HuH-7.5 (cell line): ENCODE measurements around the gene SEMA4D.

Experiments used
- DNase-seq: peaks from one replicate; pipeline ENCODE4 v3.0.0; 2011; ENCODE audit warnings: low spot score

The SEMA4D gene

DNA sequence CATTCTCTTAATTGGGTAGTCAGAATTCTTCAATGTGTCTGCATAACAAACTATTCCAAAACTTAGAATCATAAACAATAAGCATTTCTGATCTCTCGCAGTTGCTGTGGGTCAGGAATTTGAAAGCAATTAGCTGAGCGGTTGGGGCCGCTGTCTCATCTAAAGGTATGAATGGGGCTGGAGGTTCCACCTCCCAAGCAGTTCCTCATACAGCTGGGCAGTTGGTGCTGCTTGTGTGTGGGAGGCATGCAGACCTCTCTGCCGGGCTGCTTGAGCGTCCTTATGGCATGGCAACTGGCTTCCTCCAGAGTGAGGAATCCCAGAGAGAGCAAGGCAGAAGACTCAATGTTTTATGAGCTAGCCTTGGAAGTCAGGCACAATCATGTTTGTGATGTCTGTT lies 30.2 kb upstream of the SEMA4D start:
- DNase-seq, result no peak

DNA sequence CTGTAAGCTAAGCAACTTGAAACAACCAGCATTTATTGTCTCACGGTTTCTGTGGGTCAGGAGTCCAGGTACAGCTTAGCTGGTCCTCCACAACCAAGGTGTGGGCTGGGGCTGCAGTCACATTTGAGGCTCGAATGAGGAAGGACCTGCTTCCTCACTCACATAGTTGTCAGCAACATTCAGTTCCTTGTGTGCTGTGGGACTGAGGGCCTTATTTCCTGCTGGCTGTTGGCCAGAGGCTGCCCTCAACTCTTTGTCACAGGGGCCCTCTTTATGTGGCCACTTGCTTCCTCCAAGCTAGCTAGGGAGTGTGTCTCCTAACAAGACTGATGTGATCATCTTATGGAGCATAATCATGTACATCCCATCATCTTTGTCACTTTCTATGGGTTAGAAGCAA lies 29.2 kb upstream of the SEMA4D start:
- DNase-seq, result no peak

DNA sequence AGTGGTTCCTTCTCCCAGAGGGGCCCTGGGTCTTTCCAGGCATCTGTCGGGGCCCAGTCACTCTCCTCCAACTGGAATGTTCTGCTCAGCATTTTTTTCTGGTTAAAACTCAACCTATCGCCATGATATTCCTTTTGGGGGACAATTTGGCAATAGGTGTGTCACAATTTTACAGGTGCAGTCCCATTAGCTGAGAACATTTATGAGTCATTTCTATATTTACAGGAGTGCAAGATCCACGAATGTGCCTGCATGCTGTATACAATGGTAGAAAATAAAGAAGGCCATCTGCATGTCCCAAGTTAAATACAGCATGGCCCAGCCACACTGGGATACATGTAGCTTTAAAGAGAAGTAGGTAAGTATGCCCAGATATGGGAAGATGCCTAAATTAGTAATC lies 28.8 kb upstream of the SEMA4D start:
- DNase-seq, result no peak

DNA sequence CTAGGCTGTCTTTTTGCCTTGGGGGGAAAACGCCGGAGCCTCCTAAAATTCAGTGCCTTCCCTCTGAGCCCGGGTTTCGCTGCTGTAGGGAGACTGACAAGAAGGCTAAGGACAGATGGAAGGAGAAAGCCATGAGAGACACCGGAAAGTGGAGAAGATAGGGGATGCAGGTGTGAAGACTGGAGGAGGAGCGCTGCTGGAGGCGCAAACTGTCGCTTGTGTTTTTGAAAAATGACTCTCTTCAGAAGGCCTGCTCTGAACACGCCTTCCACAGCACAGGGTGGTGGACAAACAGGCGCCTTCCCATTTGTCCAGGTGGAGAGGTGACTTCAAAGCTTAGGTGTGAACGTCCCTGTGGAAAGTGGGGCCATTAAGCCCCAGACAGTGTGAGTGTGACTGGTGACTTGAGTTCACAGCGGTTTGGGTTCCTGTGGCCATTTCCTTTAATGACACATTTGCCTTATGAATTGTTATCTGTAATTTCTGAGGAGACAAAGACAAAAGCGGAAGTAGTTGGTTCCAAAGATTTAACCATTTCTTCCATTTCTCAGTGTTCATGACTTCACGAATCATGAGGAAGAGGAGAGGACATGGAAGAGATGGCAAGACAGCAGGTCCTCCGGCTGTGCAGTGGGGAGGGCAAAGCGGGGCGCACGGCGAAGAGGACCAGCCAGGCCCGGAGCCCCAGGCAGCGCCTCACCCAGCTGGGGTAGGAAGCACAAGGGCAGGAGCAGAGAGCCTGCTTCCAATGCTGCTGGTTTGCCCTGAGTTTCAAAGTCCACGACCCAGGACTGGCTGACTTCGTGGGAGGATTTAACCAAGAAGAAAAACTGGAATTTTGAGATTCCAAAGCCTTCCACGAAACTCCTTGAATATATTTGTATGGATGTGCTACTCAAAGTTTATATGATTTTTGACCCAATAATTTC lies 27.8 kb upstream of the SEMA4D start:
- no peak for DNase-seq

DNA sequence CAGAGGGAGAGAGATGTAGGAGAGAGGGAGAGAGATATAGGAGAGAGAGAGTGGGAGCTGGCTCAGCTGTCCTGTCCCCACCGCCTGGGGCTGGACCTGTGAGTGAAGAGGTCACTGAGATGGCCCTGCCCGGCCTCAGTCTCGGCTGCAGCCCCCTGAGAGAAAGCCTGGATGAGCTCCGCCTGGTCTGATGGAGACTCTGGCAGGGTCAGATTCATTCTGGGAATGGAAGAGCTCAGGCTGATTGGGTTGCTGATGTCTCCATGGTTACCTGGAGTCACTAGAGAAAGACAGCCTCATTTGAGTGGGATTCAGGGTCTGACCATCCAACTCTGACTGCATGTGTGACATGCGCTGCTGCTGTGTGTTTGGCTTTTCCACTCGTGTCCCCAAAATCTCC lies 27.1 kb upstream of the SEMA4D start:
- no peak for DNase-seq

DNA sequence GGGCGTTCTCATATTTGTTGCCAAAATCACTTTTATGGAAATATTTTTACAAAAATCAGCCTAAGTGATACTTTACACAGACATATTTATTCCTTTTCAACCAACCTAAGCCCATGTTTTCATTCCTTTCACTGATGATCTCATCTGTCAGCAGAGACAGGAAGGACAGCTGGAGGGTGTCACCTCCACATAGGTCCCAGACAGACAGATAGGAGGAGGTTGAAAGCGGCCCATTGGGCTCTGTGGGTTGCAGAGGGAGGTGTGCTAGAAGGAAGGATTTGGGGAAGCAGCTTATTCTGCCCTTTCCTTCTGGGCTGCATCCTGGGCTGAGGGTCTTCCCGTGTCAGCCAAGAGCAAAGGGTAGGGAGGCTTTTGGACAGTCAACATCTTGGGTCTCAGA lies 26.0 kb upstream of the SEMA4D start:
- no peak for DNase-seq

DNA sequence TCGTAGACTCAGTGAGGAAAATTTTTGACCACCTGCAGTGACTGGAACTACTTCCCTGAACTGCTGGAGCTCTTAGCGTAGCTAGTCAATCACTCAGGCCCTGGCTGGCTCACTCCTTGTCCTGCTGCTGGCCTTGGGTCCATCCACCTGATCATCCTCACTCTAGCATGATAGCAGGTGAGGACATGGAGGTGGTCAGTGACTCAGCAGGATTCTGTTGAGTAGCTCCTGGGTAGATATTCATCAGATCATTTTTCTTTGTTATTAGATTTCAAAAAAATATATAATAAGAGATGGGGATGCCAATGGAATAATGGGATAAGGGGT lies 25.0 kb upstream of the SEMA4D start:
- DNase-seq, result no peak

DNA sequence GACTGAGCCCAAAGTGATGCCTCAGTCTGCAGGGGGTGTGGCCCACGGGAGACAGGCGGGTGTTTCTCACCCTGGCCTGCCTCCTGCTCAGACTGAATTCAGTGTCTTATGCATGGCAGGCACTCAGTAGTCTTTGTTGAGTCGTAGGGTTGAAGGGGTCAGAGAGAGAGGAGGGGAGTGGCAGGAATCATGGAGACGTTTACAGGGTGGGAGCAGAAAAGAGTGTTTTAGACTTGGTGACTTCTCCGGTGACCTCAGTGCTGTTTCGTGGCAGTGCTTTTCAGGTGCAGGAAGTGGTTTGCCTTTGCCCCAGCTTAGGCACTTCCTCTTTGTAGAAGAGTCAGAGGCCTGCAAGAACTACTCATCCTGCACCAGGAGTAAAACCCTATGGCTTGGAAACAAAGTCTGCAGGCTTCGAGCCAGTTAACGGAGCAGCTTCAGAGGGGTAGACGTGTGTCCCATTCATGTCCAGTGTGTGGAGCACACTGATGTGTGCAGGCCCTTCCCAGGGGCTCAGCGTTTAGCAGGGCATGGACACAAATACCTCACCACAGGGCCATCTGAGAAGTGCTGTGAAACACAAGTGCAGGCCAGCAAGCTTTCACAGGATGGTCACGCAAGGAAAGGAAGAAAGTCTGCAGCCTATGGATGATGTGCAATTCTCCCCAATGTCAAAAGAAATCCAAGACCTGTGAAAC lies 24.5 kb upstream of the SEMA4D start:
- DNase-seq, result no peak

DNA sequence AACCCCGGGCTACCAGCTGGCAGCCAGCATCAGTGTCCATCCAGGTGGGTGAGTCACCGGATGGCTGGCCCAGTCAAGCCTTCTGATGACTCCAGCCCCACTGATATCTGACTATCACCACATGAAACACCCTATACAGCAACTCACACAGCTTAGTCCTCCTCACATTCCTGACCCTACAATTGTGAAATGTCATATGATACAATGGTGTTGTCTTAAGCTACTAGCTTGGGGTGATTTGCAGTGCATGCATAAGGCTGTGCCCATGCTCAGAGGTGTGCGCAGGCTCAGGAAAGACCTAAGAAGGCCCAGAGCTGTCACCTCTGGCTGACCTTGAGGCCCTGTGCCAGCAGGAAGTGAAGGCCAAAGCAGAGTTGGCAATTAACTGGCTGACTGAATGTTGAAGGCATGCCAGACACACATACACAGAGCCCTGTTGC lies 21.5 kb upstream of the SEMA4D start:
- no peak for DNase-seq

DNA sequence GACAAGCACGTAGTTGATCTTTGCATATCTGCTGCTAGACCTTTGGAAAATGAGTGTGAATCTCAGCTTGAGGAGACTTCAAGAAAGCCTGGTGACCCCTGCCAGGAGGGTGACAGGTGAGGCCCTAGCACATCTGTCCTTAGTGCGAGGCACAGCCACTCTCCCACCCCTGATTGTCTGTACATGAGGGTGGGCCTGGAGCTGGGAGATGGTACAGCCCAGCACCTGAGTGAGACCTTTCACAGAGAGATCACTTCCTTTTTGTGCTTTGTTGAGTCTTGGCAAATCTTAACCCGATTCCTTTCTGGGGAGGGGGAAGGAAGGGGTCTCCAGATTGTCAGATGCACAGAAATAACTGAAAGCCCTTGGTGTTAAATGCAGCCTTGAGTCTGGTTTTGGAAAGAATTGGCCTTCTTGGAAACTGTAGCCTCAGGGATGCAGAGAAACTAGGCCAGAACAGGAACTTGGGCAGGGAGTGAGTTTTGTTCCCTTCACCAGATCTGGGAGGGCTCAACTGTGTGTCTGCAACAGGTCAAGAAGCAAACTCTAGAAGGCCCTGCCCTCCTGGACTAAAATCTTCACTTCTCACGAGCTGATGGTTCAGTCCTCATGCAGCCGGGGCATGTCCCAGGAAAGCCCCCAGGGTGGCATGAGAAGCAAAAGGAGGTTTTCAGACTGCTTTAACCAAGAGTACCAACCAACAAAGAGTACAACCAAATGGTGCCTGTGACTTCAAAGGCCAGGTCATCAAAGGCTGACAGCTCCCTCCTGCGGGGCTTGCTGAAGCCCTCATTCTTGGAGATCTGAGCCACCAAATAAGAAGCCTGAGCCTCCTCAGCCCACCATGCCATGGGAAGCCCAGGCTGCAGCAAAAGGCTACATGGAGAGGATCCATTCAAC lies 20.8 kb upstream of the SEMA4D start:
- DNase-seq, result no peak

DNA sequence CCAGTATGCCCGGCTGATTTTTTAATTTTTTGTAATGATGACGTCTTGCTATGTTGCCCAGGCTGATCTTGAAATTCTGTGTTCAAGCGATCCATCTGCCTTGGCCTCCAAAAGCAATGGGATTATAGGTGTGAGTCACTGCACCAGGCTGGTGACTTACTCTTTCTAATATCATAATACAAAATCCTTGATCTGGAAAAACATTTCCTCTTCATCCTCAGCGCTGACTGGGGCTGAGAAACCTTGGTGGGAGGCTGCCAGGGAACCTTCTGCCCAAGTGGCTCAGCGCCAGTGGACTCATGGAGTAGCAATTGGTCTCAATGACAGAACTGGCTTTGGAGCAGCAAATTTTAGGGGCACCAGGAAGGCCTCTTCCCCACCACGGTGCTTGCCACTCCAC lies 17.5 kb upstream of the SEMA4D start:
- DNase-seq, result no peak

DNA sequence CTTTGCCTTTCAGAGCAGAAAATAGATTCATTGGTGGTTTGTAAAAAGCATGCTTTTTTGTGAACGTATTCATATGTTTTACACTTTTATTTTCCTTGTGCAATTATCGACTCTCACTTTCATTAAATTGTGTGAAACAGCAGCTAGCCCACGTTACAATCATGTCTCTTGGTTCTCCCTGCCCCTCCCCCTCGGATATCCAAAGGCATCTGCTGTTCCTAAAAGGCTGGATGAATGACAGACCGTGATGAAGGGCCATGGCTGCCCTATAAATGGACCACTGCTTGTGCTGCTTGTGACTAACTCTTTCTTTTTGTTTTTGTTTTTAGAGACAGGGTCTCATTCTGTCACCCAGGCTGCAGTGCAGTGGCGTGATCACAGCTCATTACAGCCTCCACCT lies 17.0 kb upstream of the SEMA4D start:
- DNase-seq, result no peak

DNA sequence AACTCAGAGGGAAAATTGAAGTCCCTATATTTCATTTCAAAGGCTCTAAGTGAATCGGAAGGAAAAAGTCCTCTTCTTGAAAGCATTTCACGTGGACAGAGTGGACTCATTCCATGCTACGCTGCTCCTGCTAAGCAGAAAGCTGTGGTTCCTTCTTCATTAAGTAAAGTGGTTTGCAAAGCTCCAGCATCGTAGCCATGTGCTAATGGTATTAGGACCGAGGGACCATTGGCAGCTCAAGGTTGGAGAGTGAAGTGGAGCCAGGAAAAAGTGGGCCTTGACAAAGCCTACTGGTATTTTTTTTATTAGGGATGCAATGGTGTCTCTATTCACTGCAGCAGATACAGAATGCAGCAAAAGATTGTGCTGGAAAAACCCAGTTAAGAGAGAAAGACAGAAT lies 16.4 kb upstream of the SEMA4D start:
- DNase-seq, result no peak

DNA sequence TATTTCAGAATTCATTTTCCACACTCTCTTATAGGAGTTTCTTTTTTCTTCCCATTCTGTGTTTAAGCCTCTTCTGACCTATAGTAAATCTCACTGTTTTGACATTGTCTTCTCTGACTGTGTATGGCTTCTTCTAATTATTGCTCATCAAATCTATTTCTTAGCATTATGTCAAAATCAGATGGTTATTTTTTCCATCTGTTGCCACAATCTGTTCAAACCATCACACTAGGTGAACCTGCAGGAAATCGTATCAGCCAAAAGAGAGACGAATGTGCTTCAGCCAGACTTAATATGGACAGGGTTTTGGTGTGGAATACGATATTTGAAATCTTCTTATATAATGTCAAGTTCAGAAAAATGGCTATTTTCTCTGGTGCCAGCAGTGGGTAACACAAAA lies 15.9 kb upstream of the SEMA4D start:
- no peak for DNase-seq

DNA sequence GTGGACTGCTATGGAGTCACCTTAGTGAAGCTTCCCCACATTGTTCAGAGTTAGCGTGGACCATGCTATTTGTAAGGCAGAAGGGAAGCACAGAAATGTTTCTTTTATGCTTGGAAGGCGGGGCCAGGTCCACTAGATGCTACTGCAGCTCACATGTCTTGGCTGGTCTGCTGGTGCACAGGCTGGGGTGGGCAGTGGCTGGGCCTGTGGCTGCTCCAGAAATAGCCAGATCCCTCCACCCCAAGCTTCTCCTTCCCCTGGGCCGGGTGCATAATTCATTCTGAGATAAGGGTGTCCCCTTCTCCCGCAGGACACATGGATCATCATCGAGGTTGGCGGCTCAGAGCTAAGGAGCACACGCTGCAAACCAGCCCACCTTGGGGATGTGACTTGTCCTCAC lies 14.5 kb upstream of the SEMA4D start:
- DNase-seq, result no peak

DNA sequence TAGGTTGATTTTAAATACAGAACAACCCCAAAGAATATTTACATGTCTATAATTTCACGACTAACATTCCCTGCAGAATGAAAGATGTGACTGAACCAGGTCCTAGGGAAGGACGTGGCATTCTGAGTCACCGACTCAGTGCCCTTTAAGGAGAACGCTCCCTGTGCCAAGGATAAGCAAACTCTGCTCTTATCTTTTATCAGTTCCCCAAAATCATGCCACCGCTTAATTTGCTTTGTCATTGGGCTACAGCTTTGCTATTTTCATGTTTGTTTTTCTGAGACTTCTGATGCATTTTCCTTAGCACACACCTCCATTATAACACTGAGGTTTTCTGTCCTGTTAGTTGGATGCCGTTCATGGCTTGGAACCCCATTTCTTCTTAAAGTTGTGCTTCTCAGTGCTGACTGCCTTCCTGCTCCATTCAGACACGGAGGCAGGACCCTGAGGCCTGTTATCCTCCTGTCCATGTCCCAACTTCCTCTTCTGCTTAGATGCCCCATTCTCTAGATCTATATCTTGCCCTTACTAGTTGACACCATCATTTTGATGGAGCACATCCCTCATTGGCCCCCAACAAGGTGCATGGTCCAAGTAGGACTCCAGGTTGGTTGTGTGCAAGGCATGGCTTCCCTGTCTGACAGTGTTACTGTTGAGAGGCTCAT lies 11.2 kb upstream of the SEMA4D start:
- no peak for DNase-seq

DNA sequence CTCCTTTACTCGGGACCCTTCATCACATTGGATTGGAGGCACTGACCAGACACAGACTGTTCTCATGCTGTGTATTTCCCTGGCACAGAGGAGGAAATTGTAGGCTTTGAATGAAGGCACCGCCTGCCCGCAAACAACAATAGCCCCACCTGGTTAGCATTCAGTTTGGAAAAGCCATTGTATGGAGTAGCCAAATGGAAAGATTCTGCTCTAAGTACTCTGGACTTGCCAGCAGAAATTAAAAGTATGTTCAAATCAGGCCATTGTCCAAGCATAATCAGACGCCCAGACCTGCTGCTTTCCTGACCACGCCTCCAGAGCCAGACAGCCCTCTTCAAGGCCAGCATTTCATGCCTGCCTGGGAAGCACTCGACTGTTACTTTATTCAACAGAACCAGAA lies 8.0 kb upstream of the SEMA4D start:
- no peak for DNase-seq

DNA sequence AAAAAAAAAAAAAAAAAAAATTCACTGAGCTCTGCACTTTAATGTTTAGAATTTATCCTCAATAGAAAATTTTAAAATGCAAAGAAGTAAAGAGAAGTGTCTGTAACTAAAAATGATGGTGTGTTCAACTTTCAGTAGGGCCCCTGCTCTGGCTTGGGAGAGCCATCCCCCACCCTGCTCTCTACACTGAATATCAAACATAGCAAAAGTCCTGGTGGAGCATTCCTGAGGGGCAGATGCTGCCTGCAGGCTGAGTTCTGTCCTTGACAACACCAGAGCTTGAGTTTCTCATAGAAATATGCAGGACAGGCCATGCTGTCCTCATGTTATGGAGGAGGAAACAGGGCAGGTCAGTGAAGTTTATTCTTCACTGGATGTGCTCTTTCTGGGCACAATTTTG lies 7.1 kb upstream of the SEMA4D start:
- no peak for DNase-seq

DNA sequence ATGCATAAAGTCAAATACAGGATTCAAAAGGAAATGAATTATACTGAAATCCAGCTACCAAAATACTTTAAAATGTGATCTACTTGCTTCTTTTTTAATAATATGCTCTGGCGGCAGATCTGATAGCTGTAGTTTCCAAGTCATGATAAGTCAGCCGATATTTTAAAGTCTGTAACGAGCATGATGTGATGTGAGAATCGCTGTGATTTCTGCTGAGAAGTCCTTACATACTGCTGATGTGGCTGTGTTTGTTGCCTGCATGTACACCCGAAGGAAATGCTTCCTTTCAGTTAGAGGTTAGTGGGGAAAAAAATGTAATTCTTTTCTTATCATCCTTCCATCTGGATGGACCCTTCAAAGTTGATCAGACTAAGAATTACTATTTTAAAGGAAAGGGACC lies 4.8 kb upstream of the SEMA4D start:
- no peak for DNase-seq

DNA sequence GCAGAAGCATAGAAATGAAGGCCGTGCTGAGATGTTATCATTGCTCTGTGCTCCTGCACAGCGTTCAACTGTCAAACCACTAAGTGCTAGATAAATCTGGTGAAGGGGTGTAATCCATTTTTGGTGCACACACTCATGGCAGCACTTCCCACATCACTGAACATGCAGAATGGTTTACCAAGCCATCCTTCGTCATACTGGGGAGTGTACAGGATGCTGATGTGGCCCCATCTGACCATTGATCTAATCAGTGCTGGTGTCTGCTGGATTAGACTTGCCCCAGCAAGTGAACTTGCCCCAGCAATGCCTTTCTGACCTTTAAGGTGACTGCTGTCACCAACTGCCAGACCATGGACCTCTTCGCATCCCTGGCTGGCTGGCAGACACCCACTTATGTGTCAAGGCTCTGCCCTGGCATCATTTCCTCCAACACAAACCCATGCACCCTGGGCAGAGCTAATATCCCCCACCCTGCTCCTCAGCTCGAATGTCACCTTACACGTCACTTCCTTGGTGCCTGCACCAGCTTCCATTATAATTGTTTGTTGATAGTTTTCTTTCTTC lies 4.2 kb upstream of the SEMA4D start:
- DNase-seq, result no peak

DNA sequence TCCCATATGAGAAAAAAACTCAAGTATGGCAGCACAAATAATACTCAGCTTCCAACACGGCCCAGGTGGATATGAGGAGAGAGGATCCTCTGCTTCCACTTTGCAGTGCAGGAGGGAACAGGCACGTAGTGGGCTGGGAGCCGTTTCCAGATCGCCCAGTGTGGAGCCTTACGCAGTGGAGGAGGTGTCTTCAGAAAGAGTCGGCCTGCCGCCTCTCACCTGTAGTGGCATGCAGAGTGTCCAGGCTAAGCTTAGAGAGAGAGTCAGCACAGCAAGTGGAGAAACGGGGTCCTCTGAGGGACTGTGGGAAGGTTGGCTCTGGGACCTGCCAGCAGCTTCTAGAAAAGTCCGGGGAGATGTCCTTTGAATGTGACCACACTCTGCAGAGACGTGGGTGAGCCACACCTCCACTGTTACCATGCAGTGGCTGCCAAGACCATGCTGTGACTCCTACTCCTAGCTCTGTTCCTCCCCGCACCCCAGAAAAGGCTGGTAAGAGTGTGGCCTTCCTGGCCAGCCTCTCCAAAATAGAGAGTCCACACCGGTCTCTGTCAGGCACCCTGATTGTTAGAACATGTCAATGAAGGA lies 3.5 kb upstream of the SEMA4D start:
- DNase-seq, result no peak
